IPS-11a (cell line): ENCODE measurements around the gene MMP15.

Experiments used
- H3K4me3 ChIP-seq: one replicate; pipeline ENCODE4 v1.5.1; 2013; ENCODE audit warnings: low read depth, low read length, control low read depth

Gene MMP15

DNA sequence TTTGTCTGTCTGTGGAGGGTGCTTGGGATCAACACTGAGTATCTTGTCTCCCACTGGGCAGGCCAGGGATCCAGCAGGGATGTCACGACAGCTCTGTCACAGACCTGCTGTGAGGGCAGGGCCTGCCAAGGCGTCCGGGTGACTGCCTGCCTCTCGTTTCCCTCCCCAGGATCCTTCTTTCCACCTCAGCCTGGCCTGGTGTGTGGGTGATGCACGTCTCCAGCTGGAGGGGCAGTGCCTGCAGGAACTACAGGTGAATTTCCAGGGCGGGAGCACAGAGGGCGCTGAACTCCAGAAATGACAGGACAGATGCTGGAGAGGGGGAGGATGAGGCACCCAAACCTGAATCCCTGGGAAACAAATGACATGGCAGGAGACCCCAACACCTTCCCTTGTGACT lies 6.8 kb upstream of the MMP15 start:
- H3K4me3 ChIP-seq: no peak overlapping the region

DNA sequence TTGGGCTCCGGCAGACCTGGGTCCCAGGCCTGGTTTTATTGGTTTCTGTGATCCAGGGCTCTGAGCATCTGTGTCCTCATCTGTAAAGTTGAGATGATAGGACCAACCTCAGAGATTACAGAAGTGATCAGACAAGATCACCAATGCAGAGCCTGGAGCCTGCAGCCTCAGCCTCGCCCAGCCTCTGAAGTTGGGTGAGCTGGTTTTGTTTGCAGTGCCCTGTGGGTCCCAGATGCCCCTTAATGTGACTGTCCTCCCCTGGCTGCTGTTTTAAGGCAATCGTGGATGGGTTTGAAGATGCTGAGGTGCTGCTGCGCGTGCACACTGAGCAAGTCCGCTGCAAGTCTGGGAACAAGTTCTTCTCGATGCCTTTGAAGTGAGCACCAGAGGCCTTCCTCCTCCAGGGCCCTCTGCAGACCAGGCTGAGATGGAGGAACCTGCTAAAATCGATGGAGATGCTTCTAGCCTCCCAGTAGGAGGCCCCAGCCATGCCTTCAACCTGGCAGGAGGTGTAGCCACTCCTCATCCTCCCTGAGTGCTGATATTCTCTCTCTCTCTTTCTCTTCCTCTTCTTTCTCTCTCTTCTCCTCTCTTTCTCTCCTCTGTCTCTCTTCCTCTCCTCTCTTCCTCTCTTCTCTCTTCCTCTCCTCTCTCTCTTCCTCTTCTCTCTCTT lies 5.6 kb upstream of the MMP15 start:
- no peak overlapping the region for H3K4me3 ChIP-seq

- H3K4me3 ChIP-seq: no peak overlapping the region
Measured at GRCh38 chr16:58020628-58021521, 4.7 kb upstream of the MMP15 start.

DNA sequence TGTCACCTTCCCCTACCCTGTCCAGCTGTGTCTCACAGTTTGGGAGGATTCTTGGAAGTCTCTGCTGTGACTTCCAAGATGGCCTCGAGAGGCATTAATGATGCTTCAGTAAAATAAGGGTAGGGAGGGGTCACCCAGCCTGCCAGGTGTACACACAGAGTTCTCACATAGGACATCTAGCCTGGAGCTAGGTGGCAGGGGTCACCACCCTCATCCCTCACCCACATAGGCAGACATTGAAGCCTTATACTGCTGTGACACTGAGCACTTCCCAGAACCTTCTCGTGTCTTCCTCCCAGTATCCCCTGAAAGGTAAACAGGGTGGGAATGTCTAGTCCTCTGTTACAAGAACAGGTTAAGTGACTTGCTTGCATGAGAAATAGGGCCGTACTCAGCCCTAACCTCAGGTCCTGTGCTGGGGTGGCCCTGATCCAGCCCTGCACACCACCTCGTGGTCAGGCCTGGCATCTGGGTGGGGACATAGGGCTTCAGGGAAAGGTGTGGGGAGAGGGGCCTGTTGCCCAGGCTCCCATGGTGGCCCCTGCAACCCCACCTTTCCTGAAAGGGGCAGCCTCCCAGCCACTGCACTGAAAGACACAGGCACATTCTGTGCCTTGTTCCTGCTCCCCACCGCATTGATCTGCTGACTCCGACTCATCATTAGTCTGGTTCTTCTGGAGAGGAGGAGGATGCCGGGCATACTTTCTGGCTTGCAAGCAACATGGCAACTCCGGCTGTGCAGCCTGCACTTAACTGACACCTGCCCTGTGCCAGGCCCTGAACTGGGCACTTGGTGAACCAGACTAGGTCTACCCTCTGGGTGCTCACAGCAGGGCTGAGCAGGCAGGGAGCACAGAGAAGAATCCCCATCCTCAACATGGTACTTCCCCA lies 3.6 kb upstream of the MMP15 start:
- no peak overlapping the region for H3K4me3 ChIP-seq

DNA sequence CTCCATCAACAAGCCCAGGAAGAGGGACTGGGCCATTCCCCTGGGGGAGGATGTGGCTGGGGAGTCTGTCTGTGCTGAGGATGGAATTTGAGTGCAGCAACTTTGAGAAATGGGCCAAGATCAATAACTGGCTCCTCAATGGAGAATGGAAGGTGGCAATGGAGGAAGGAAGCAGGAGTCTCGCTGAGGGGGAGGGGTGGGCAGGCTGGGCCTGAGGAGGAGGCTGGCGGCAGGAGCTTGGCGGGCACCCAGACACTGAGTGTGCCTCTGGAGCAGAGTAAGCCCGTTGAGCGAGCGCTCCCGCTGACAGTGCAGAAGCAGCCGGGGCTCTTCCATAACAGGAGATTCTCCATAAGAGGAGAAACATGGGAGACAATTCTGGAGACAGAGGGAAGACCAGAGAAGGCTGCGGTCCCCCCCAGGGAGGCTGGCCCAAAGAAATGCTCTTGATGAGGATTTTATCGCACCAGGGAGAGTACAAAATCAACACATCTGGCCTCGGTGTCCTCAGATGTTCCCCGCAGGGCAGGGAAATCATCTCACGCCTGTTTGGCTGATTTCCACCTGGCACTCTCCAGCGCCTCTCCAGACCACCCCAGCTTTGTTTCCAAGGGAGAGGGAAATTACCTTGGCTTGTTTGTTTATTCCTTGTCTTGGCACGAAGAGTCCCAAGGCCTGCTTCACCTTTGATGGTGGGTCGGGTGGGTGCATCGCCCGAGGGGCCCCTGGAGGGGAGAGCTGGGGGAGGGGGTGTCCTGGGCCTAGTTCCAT lies 2.8 kb upstream of the MMP15 start:
- no peak overlapping the region for H3K4me3 ChIP-seq

GRCh38 chr16:58024486-58025350 lies 836 bp upstream of the MMP15 start:
- peak overlapping the region; percentile 71 for H3K4me3 ChIP-seq

GRCh38 chr16:58026139-58026704 lies 668 bp downstream of the MMP15 start:
- H3K4me3 ChIP-seq: peak overlapping the region; percentile 71

GRCh38 chr16:58026705-58027160 lies 1.2 kb downstream of the MMP15 start:
- peak overlapping the region; percentile 71 for H3K4me3 ChIP-seq

GRCh38 chr16:58027161-58027915 lies 1.8 kb downstream of the MMP15 start:
- H3K4me3 ChIP-seq: peak overlapping the region; percentile 71

- no peak overlapping the region for H3K4me3 ChIP-seq
Measured at GRCh38 chr16:58027916-58028455, 2.4 kb downstream of the MMP15 start.

GRCh38 chr16:58028541-58029070 lies 3.1 kb downstream of the MMP15 start:
- no peak overlapping the region for H3K4me3 ChIP-seq

DNA sequence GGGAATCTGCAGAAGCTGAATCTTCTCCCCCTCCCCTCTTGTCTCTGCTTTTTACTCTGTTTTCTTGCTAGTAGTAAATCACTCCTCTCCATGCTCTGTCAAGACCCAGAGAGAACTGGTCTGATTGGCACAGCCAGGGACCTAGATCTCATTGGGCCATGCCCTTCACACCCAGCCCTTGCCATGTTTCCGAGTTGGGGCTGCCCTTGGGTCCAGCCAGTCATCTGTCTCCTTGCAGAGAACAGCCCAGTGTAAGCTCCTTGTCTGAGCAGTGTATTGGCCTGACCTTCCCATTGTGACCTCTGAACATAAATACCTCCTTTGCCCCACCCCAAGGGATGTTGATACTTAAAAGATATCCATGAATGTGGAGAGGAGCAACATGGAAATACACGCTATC lies 3.9 kb downstream of the MMP15 start:
- no peak overlapping the region for H3K4me3 ChIP-seq

DNA sequence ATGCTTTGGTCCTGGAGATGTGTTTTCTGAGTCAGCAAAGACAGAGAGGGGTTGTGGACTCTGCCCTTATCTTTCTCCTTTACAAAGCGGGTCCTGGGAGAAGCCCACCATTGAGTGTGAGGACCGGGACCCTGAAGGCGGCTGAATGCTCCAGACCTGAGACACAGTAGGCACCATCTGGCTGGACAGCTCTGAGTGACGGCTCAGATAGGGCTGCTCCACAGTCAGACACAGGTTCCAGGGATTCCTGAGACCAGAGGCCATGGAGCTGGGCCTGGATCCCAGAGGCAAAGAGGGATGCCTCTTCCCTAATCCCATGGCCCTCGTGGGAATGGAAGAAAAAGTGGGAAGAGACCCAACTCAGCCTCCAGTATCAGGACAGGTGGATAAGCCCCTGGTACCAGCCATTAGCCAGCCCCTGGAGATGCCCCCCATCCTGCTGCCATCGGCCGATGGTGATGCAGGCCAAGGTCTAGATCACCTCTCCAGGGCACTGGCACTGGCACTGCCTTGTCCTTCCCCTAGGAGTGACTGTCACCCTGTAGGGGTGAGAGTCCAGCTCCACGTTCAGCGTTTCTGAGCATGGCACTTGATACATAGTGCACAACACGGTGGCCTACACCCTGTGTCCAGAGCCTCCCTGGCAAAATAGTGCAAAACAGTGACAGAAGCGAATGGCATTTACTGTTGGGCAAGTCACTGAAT lies 4.7 kb downstream of the MMP15 start:
- H3K4me3 ChIP-seq: no peak overlapping the region

DNA sequence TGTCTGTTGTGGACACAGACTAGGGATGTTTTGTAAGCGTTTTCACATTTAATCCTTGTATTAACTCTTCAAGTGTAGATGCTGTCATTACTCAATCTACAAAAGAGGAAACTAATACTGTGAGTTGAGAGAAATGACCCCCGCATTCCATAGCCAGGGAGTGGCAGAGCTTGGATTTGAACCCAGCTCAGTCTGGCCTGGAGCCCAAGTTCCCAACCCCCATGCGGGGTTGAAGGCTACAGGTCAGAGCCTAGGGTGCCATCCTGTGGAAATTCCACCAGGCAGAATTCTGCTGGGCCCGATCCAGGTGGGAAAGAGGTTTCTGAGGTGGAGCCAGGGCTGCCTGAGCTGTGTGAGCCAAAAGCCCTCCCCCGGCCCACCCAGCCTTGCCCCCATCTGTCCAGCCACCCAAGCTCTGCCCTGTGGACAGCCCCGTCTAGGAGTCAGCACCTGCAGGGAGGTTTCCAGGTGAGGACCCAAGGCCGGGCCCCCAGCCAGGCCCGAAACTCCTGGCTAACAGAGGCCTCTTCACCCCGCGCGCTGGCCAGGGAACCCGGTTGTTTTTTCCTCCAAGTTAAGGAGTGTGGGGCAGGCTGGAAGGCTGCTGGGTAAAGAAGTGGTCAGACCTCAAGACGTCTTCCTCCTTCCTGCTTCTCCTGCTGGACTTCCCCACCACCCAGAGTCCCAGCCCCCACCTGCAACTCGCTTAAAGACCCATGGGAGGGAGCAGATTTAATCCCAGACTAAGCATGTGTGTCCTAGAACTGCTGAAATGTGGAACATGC lies 5.7 kb downstream of the MMP15 start:
- H3K4me3 ChIP-seq: no peak overlapping the region

DNA sequence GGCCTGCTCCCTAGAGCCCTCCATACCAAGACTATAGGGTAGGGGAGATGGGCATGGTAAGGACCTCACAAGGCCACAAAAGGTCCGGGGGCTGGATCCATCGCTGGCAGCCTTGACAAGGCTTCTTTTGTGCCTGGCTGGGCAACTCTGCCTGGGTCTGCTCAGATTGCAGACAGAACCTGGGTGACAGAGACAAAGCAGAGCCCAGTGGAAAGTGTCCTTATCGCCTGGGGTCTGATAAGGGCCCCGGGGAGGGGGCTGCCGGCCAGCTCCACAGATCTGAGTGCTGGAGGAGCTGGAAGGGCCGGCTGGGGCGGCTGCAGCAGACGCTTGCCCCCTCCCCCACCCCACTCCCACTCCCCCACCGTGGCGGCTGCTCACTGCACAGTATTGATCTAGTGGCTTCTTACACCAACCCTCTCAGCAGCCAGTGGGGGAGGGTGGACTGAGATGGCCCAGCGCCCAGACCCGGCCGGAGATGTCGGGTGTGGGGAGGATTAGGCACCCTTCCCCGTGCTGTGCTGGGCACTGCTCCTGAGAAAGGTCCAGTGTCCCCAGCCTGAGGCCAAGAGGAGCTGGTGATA lies 7.2 kb downstream of the MMP15 start:
- H3K4me3 ChIP-seq: no peak overlapping the region

DNA sequence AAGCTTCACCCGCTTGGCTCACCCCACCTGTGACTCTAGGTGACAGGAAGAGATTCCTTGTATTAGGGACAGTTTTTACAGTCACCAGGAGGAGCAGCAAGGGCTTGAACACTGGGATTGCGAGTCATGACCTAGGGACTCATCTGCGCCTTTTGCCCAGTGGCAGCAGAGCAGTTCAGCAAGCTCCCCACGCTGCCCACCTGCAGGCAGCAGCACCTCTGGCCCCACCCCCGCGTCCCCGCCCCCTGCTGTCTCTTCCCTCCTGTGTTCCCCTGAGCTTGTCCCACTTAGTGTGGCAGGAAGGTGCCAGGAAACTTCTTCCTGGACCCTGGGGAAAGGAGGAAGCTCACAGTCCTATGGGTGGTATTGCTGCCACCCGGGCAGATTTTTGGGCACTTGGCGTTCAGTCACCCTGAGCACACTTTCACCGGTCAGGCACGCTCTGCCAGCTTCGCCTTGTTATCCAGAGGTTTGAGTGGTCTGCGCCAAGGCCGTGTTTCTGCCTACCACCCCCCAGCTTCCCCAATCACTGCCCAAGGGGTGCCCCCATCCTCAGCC lies 8.7 kb downstream of the MMP15 start:
- no peak overlapping the region for H3K4me3 ChIP-seq
